ENCODE data around the gene MORN3. TPM values are rescaled to one million over a fixed set of nuclear protein-coding genes. Genes with fewer than 3 reads are reported as not detected.

MORN3 gene
- total and polyA plus RNA-seq, 9 of the 15 experiments (the other 6 are each of a cell fraction or from before 2014, with no cell fraction given): 0.09 to 0.27 (median 0.20) TPM

DNA sequence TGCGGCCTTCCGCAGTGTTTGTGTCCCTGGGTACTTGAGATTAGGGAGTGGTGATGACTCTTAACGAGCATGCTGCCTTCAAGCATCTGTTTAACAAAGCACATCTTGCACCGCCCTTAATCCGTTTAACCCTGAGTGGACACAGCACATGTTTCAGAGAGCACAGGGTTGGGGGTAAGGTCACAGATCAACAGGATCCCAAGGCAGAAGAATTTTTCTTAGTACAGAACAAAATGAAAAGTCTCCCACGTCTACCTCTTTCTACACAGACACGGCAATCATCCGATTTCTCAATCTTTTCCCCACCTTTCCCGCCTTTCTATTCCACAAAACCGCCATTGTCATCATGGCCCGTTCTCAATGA lies 35.6 kb downstream of the MORN3 start (continued):
- TF ChIP-seq, protein P1, sequence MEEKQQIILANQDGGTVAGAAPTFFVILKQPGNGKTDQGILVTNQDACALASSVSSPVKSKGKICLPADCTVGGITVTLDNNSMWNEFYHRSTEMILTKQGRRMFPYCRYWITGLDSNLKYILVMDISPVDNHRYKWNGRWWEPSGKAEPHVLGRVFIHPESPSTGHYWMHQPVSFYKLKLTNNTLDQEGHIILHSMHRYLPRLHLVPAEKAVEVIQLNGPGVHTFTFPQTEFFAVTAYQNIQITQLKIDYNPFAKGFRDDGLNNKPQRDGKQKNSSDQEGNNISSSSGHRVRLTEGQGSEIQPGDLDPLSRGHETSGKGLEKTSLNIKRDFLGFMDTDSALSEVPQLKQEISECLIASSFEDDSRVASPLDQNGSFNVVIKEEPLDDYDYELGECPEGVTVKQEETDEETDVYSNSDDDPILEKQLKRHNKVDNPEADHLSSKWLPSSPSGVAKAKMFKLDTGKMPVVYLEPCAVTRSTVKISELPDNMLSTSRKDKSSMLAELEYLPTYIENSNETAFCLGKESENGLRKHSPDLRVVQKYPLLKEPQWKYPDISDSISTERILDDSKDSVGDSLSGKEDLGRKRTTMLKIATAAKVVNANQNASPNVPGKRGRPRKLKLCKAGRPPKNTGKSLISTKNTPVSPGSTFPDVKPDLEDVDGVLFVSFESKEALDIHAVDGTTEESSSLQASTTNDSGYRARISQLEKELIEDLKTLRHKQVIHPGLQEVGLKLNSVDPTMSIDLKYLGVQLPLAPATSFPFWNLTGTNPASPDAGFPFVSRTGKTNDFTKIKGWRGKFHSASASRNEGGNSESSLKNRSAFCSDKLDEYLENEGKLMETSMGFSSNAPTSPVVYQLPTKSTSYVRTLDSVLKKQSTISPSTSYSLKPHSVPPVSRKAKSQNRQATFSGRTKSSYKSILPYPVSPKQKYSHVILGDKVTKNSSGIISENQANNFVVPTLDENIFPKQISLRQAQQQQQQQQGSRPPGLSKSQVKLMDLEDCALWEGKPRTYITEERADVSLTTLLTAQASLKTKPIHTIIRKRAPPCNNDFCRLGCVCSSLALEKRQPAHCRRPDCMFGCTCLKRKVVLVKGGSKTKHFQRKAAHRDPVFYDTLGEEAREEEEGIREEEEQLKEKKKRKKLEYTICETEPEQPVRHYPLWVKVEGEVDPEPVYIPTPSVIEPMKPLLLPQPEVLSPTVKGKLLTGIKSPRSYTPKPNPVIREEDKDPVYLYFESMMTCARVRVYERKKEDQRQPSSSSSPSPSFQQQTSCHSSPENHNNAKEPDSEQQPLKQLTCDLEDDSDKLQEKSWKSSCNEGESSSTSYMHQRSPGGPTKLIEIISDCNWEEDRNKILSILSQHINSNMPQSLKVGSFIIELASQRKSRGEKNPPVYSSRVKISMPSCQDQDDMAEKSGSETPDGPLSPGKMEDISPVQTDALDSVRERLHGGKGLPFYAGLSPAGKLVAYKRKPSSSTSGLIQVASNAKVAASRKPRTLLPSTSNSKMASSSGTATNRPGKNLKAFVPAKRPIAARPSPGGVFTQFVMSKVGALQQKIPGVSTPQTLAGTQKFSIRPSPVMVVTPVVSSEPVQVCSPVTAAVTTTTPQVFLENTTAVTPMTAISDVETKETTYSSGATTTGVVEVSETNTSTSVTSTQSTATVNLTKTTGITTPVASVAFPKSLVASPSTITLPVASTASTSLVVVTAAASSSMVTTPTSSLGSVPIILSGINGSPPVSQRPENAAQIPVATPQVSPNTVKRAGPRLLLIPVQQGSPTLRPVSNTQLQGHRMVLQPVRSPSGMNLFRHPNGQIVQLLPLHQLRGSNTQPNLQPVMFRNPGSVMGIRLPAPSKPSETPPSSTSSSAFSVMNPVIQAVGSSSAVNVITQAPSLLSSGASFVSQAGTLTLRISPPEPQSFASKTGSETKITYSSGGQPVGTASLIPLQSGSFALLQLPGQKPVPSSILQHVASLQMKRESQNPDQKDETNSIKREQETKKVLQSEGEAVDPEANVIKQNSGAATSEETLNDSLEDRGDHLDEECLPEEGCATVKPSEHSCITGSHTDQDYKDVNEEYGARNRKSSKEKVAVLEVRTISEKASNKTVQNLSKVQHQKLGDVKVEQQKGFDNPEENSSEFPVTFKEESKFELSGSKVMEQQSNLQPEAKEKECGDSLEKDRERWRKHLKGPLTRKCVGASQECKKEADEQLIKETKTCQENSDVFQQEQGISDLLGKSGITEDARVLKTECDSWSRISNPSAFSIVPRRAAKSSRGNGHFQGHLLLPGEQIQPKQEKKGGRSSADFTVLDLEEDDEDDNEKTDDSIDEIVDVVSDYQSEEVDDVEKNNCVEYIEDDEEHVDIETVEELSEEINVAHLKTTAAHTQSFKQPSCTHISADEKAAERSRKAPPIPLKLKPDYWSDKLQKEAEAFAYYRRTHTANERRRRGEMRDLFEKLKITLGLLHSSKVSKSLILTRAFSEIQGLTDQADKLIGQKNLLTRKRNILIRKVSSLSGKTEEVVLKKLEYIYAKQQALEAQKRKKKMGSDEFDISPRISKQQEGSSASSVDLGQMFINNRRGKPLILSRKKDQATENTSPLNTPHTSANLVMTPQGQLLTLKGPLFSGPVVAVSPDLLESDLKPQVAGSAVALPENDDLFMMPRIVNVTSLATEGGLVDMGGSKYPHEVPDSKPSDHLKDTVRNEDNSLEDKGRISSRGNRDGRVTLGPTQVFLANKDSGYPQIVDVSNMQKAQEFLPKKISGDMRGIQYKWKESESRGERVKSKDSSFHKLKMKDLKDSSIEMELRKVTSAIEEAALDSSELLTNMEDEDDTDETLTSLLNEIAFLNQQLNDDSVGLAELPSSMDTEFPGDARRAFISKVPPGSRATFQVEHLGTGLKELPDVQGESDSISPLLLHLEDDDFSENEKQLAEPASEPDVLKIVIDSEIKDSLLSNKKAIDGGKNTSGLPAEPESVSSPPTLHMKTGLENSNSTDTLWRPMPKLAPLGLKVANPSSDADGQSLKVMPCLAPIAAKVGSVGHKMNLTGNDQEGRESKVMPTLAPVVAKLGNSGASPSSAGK (IDR thresholded peaks at IDR 0.05): peak; percentile 69
- TF ChIP-seq, protein P2, sequence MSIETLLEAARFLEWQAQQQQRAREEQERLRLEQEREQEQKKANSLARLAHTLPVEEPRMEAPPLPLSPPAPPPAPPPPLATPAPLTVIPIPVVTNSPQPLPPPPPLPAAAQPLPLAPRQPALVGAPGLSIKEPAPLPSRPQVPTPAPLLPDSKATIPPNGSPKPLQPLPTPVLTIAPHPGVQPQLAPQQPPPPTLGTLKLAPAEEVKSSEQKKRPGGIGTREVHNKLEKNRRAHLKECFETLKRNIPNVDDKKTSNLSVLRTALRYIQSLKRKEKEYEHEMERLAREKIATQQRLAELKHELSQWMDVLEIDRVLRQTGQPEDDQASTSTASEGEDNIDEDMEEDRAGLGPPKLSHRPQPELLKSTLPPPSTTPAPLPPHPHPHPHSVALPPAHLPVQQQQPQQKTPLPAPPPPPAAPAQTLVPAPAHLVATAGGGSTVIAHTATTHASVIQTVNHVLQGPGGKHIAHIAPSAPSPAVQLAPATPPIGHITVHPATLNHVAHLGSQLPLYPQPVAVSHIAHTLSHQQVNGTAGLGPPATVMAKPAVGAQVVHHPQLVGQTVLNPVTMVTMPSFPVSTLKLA (conservative IDR thresholded peaks at IDR 0.05): peak; percentile 37 to 51; a peak in 3 of 4 replicates
- 0 out of 2 replicates have a peak, but pooled peaks have one; percentile 0 for TF ChIP-seq DPF2 (IDR thresholded peaks at IDR 0.05)
